H1 (cell line): ENCODE measurements around the gene TMEM245. TPM values are rescaled to one million over a fixed set of nuclear protein-coding genes. Genes with fewer than 3 reads are reported as not detected.

Source experiments
- CEBPB ChIP-seq: IDR thresholded peaks from 2 replicates; pipeline ENCODE4 v1.6.1; 2012; ENCODE audit warnings: low read depth, low read length
- polyA plus RNA-seq, 7 experiments: library from polyadenylated mRNA; depleted of rRNA in 3 of 7; stranded (reverse) in 5 of 7; unstranded in 2 of 7; fragments of >200 nt in 5 of 7; fragments of 200-250 nt in 2 of 7; gene quantifications; 1 replicate in 5 of 7; 2 replicates in 1 of 7; 4 replicates in 1 of 7; pipeline versions ENCODE4 v1.2.1 to v1.2.3, GENCODE V29; 2011 to 2013; ENCODE audit warnings: missing spikeins in 2 of 7, mixed read lengths in 2 of 7
- total RNA-seq: library from RNA; stranded (reverse); fragmentation: NEBNext Ultra II Directional; extraction: Animal tissue kit (Norgen Biotek cat#: 25700); gene quantifications from 2 replicates; pipeline ENCODE4 v1.2.1, GENCODE V29; 2021
- TF ChIP-seq, protein P1 (sequence below): fragments of 300-600 bp; sonication (generic); IDR thresholded peaks from 2 replicates; pipeline ENCODE4 v1.7.1; 2012; ENCODE audit warnings: low read length, moderate library complexity, mild to moderate bottlenecking, inconsistent platforms; ENCODE audit not compliant: insufficient replicate concordance
- TF ChIP-seq, protein P2 (sequence below): IDR thresholded peaks from 2 replicates; pipeline ENCODE4 v1.6.1; 2011; ENCODE audit warnings: low read length, improper control_type of control experiment

TMEM245 gene
- total and polyA plus RNA-seq, 2 of the 8 experiments (the other 6 are each of a cell fraction or from before 2014, with no cell fraction given), result 44.3 to 45.8 TPM

DNA sequence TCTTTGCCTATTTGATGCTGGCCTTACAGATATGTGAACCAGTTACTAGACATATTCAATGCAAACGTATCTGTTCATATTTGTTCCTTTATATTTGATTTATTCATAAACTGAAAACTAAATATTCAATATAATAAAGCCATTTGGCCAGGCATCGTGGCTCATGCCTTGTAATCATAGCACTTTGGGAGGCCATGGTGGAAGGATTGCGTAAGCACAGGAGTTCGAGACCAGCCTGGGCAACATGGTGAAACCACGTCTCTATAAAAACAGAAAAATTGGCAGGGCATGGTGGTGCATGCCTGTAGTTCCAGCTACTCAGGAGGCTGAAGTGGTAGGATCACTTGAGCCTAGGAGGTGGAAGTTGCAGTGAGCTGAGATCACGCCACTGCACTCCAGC, 57.2 kb downstream of the TMEM245 start (continued):
- TF ChIP-seq, protein P1, sequence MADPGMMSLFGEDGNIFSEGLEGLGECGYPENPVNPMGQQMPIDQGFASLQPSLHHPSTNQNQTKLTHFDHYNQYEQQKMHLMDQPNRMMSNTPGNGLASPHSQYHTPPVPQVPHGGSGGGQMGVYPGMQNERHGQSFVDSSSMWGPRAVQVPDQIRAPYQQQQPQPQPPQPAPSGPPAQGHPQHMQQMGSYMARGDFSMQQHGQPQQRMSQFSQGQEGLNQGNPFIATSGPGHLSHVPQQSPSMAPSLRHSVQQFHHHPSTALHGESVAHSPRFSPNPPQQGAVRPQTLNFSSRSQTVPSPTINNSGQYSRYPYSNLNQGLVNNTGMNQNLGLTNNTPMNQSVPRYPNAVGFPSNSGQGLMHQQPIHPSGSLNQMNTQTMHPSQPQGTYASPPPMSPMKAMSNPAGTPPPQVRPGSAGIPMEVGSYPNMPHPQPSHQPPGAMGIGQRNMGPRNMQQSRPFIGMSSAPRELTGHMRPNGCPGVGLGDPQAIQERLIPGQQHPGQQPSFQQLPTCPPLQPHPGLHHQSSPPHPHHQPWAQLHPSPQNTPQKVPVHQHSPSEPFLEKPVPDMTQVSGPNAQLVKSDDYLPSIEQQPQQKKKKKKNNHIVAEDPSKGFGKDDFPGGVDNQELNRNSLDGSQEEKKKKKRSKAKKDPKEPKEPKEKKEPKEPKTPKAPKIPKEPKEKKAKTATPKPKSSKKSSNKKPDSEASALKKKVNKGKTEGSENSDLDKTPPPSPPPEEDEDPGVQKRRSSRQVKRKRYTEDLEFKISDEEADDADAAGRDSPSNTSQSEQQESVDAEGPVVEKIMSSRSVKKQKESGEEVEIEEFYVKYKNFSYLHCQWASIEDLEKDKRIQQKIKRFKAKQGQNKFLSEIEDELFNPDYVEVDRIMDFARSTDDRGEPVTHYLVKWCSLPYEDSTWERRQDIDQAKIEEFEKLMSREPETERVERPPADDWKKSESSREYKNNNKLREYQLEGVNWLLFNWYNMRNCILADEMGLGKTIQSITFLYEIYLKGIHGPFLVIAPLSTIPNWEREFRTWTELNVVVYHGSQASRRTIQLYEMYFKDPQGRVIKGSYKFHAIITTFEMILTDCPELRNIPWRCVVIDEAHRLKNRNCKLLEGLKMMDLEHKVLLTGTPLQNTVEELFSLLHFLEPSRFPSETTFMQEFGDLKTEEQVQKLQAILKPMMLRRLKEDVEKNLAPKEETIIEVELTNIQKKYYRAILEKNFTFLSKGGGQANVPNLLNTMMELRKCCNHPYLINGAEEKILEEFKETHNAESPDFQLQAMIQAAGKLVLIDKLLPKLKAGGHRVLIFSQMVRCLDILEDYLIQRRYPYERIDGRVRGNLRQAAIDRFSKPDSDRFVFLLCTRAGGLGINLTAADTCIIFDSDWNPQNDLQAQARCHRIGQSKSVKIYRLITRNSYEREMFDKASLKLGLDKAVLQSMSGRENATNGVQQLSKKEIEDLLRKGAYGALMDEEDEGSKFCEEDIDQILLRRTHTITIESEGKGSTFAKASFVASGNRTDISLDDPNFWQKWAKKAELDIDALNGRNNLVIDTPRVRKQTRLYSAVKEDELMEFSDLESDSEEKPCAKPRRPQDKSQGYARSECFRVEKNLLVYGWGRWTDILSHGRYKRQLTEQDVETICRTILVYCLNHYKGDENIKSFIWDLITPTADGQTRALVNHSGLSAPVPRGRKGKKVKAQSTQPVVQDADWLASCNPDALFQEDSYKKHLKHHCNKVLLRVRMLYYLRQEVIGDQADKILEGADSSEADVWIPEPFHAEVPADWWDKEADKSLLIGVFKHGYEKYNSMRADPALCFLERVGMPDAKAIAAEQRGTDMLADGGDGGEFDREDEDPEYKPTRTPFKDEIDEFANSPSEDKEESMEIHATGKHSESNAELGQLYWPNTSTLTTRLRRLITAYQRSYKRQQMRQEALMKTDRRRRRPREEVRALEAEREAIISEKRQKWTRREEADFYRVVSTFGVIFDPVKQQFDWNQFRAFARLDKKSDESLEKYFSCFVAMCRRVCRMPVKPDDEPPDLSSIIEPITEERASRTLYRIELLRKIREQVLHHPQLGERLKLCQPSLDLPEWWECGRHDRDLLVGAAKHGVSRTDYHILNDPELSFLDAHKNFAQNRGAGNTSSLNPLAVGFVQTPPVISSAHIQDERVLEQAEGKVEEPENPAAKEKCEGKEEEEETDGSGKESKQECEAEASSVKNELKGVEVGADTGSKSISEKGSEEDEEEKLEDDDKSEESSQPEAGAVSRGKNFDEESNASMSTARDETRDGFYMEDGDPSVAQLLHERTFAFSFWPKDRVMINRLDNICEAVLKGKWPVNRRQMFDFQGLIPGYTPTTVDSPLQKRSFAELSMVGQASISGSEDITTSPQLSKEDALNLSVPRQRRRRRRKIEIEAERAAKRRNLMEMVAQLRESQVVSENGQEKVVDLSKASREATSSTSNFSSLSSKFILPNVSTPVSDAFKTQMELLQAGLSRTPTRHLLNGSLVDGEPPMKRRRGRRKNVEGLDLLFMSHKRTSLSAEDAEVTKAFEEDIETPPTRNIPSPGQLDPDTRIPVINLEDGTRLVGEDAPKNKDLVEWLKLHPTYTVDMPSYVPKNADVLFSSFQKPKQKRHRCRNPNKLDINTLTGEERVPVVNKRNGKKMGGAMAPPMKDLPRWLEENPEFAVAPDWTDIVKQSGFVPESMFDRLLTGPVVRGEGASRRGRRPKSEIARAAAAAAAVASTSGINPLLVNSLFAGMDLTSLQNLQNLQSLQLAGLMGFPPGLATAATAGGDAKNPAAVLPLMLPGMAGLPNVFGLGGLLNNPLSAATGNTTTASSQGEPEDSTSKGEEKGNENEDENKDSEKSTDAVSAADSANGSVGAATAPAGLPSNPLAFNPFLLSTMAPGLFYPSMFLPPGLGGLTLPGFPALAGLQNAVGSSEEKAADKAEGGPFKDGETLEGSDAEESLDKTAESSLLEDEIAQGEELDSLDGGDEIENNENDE, result no peak
- TF ChIP-seq CEBPB, result peak; percentile 47; the same call in 1 of the 2 replicates
- TF ChIP-seq, protein P2, sequence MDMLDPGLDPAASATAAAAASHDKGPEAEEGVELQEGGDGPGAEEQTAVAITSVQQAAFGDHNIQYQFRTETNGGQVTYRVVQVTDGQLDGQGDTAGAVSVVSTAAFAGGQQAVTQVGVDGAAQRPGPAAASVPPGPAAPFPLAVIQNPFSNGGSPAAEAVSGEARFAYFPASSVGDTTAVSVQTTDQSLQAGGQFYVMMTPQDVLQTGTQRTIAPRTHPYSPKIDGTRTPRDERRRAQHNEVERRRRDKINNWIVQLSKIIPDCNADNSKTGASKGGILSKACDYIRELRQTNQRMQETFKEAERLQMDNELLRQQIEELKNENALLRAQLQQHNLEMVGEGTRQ, result no peak
